ENCODE measurements around the gene CEP131.
A peak's percentile ranks its signal among the peaks of the same experiment; 100 is the strongest.
"Not testable (repeated sequence)": the region's sequence is repeated elsewhere in the genome, so short reads cannot be mapped to it uniquely, and the experiment has no call there.

The CEP131 gene

DNA sequence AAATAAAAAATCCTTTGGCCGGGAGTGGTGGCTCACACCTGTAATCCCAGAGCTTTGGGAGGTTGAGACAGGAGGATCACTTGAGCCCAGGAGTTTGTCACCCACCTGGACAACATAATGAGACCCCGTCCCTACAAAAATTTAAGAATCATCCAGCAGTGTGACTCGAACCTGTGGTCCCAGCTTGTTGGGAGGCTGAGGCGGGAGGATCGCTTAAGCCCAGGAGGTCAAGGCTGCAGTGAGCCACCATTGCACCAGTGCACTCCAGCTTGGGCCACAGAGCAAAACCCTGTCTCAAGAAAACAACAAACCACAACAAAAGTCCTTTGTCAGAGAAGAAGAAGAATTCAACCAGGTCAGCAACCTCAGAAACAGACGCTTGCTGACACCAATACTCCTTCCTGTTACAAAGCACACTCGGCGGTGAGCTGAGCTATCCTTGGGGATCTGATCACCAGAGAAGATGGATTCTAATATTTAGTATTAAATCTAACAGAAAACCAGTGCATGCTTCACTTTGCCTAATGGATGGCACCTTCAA is 70.4 kb downstream of the CEP131 start:
- no peak for DNase-seq (ENCODE audit: low read depth in 2 of 2)

DNA sequence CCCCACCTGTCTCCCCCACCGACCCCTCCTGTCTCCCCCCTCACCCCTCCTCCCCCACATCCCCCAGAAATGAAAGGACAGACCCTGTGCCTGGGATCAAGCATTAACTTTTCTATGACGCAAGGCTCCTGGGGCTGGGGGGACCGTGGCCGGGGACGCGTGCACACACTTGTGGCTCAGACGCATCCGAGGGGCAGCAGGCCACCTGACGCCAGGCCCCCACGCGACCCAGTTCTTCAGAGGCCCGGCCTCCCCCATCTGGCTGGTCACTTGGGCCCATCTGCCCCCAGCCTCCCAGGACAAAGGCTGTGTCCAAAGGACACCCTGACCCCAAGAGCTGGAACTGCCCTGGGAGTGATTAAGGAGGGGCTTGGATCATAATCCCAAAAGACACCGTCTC is 71.5 kb downstream of the CEP131 start:
- DNase-seq (ENCODE audit: low read depth in 2 of 2): no peak

DNA sequence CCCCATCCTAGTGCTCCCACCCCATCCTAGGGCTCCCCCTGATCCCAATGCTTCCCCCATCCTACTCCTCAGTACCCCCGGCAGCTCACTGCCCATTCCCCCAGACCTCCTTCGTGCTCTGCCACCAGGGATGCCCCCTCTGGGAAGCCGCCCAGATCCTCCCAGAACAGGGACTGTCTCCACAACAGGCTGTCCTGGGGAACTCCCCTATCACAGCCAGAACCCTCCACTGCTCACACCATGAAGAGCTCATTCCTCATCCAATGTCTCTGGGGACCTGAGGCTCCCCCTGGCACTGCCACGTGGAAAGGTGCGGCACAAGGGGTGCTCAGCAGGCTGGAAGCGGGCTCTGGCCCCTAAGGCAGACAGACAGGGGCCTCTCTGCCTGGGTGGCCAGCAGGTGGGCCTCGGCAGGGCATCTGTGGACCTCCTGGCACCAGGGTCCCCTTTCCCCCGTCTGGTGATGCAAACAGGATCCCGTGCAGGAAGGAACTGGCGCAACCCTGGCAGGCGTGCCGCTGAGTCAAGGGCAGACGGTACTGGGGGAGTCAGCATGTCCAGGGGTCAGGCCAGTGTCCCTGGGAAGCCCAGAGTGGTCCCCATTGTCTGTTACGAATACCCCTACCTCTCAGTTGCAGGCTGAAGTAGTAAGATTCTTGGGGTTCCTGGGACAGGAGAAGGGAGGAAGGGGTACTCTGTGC is 72.2 kb downstream of the CEP131 start:
- DNase-seq (ENCODE audit: low read depth in 2 of 2): no peak

DNA sequence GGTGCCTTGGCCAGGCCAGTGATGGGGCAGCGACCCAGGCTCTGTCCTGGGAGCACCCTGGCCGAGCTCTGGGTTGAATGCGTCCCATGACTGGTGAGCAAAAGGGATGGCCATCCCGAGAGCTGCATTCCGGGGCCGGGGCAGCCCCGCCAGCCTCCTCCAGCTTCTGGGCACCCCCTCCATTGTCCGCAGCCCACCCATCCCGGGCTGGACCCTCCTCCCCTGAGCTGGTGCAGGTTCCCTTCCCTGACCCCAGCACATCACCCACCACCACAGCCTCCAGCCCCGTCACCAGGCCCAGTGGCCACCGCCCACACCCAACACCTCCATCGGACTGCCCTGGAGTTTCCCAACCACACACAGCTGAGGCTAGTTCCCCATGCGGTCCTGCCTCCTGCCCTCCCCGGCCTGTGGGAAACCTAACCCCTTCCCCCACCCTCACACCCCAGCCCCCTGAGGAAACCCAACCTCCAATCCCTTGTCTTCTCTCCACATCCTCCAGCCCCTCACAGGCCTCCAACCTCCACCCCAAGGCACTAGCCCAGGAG is 73.7 kb downstream of the CEP131 start:
- DNase-seq (ENCODE audit: low read depth in 2 of 2): no peak

DNA sequence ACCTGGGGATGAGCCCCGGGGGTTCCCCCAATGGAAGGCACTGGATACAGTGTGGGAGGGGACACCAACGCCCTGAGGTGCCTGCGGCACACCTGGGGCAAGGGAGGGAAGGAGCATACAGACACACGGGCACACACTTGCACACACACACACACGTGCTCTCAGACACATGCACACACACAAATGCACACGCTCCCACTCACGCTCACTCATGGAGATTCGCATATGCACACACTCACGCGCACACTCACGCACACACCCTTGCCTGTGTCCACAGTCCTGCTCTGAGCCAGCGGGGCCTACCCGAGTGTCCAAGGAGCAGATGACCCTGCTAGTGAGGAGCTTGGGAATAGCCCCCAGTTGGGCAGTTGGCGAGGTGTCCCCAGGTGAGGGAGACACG is 74.2 kb downstream of the CEP131 start:
- DNase-seq (ENCODE audit: low read depth in 2 of 2): no peak

DNA sequence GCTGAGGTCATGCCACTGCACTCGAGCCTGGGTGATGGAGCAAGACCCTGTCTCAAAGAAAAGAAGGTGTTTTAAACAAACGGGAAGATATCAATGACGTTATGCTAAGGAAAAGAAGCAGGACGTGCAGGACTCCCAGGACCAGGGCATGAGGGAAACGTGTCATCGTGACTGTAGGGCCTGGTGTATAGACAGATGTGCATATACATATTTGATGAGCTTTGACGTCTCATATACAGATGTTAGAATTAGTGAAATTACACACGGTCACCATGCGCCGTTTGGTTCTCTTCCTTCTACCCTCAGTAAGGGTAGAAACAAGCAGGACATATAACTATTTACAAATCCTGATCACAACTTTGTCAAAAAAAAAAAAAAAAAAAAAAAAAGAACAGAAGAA is 75.1 kb downstream of the CEP131 start:
- DNase-seq (ENCODE audit: low read depth in 2 of 2): no peak

DNA sequence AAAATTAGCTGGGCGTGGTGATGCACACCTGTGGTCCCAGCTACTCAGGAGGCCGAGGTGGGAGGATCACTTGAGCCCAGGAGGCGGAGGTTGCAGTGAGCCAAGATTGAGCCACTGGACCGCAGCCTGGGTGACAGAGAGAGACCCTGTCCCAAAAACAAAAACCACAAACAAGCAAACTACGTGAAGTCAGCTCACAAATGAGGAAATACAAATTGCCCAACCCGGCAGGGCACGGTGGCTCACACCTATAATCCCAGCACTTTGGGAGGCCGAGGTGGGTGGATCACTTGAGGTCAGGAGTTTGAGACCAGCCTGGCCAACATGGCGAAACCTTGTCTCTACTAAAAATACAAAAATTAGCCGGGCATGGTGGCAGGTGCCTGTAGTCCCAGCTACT is 76.6 kb downstream of the CEP131 start:
- DNase-seq (ENCODE audit: low read depth in 2 of 2): not testable (repeated sequence)

DNA sequence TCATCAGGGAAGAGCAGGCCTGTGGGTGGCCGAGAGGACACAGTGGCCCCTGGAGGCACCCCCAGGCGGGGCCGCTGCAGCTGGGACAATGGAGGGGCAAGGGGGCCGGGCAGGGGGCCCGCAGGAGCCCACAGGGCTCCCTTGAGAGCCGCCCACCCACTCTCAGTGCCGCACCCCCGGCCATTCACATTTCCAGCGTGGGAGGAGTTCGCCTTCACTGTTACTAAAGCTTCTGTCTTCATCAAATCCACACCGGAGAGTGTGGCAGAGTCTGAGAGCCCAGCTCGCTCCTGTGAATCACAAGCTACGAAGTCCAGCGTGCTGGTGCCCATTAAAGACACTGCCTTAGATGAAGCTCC is 78.4 kb downstream of the CEP131 start:
- no peak for DNase-seq (ENCODE audit: low read depth in 2 of 2)

DNA sequence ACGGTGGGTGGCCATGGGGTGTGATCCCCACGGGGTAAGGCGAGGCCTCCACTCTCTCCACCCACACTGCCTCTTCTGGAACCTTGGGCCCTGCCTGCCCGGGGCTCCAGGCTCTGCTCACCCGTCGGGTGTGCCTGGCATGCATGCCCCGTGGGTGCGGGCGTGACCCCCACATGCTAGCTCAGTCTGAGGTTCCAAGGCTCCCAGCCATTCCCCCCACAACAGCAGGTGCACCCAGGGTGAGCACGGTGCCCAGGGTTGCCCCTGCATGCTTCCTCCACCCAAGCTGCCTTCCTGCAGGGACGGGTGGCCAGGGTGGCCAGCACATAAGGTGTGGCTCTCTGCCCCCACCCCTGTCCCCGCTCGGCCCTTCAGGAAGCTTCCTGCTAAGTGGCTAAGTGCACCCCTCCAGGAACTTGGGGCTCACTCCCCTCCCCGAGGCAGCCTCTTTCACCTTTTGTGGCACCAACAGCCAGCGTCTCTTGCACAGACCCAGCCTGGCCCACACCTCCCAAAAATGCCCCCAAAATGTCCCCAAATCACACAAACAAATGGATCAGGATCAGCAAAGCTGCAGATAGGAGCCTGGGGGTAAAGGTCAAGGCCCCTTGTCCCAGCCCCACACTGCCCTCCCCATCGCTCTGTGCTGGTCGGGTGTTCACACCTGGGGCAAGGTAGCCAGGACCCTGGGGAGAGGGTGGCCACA is 78.9 kb downstream of the CEP131 start:
- no peak for DNase-seq (ENCODE audit: low read depth in 2 of 2)

DNA sequence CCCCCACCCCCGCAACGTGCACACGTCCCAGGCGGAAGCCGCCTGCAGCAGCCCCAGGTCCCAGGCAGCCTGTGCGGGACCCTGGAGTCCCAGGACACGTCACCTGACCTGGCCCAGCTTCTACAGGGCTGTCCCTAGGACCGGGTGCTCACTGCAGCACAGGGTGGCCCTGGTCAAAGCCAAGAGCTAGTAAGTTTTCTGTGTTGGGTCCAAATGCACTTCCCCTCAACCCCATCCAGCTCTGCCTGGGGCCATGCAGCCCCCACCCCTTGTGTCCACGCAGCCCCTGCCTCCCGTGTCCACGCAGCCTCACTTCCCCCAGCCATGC is 79.6 kb downstream of the CEP131 start:
- DNase-seq (ENCODE audit: low read depth in 2 of 2): no peak

DNA sequence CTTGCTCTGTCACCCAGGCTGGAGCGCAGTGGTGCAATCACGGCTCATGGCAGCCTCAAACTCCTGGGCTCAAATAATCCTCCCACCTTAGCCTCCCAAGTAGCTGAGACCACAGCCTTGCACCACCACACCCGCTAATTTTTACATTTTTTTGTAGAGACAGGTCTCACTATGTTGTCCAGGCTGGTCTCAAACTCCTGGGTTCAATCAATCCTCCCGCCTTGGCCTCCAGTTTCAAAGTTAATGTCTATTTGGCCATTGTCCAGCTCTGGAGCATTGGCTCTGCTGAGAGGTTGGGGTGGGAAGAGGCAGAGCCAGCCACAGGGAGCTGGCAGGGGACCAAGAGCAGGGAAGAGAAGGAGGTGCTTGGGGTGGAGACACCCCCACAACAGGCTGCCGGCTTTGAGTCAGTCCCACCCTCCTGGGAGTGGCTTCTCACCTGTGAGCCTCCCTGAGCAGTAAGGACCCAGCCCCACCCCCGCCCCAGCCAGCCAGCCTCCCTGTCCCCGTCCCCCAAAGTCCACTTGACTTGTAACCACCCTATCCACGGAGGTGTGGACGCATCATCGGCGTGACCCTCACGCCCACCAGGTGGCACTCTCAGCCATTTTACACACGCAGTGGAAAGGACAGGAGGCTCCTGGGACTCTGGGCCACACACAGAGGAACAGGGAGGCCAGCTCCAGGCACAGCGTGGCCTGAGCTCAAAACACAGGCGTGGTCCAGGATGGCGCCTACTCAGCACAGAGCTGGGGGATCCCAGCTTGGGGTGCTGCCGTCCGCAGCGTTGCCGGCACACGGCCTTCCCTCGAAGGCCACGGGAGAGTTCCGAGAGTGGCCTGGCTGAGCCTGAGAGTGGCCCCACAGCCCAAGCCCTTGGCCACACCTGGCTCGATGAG is 80.2 kb downstream of the CEP131 start:
- peak in 1 of 2 donors; percentile 52 for DNase-seq (ENCODE audit: low read depth in 2 of 2)

DNA sequence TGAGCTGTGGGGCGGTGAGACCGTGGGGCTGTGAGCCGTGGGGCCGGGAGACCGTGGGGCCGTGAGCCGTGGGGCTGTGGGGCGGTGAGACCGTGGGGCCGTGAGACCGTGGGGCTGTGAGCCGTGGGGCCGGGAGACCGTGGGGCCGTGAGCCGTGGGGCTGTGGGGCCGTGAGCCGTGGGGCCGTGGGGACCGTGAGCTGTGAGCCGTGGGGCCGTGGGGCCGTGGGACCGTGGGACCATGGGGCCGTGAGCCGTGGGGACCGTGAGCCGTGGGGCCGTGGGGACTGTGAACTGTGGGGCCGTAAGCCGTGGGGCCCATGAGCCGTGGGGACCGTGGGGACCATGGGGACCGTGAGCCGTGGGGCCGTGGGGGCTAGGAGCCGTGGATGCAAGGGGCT is 82.1 kb downstream of the CEP131 start:
- DNase-seq (ENCODE audit: low read depth in 2 of 2): no peak

DNA sequence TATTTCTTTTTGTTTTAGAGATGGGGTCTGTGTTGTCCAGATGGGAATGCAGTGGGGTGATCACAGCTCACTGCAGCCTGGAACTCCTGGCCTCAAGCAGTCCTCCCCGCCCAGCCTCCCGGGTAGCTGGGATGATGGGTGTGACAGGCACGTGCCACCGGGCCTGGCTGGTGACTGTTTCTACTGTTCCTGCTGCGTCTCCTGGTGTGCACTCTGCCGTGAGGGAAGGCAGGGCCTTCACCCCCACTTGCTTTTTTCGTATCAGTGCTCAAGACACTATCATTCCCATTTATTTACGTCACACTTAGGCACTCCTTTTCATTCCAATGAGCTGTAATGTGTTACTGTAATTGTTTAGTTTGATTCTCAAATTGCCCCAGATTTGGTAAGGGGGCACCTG is 82.7 kb downstream of the CEP131 start:
- no peak for DNase-seq (ENCODE audit: low read depth in 2 of 2)

Data from stimulated activated CD4-positive, alpha-beta T cell treated with anti-CD3 and anti-CD28 coated beads, Interleukin-15, amount 100 ng/mL, for 48 hours (primary cell).